Small intestine (tissue), 7 donors: Measurements from ENCODE around the gene ZBTB42. TPM values are rescaled to one million over a fixed set of nuclear protein-coding genes. Genes with fewer than 3 reads are reported as not detected.
"Not testable (repeated sequence)": the region's sequence is repeated elsewhere in the genome, so short reads cannot be mapped to it uniquely, and the experiment has no call there.

ENCODE experiments used
- DNase-seq, 2 donors: peaks; one replicate each; pipeline versions ENCODE4 v3.0.0 to v3.0.0-alpha.2; 2013
- FAIRE-seq: peaks from 2 replicates; lab custom pipeline; 2012; peaks lifted over from hg19 to GRCh38; lab: Jason Lieb, UNC
- H3K27ac ChIP-seq, 3 donors: one replicate each; pipeline ENCODE4 v1.5.1; 2013; ENCODE audit warnings: low read length in 2 of 3, mild to moderate bottlenecking in 2 of 3, control low read depth in 1 of 3, inconsistent platforms in 1 of 3, low read depth in 1 of 3, moderate library complexity in 1 of 3
- H3K27me3 ChIP-seq, 3 donors: one replicate each; pipeline ENCODE4 v1.6.1; 2013; ENCODE audit warnings: low read length in 3 of 3, inconsistent platforms in 1 of 3; ENCODE audit not compliant: control insufficient read depth in 3 of 3, insufficient read depth in 3 of 3
- H3K36me3 ChIP-seq, 3 donors: one replicate each; pipeline ENCODE4 v1.6.1; 2013; ENCODE audit warnings: low read length in 3 of 3, inconsistent platforms in 1 of 3, low read depth in 1 of 3, mild to moderate bottlenecking in 1 of 3, moderate library complexity in 1 of 3; ENCODE audit not compliant: control insufficient read depth in 3 of 3, insufficient read depth in 2 of 3
- H3K4me1 ChIP-seq, 3 donors: one replicate each; pipeline ENCODE4 v1.6.1; 2013; ENCODE audit warnings: low read length in 2 of 3, inconsistent platforms in 1 of 3, low read depth in 1 of 3, mild to moderate bottlenecking in 1 of 3, moderate library complexity in 1 of 3; ENCODE audit not compliant: control insufficient read depth in 3 of 3, insufficient read depth in 2 of 3
- H3K4me3 ChIP-seq, 3 donors: one replicate each; pipeline ENCODE4 v1.5.1; 2013; ENCODE audit warnings: low read length in 3 of 3, control low read depth in 1 of 3, inconsistent platforms in 1 of 3, low read depth in 1 of 3, mild to moderate bottlenecking in 1 of 3, moderate library complexity in 1 of 3
- H3K9me3 ChIP-seq, 2 donors: one replicate each; pipeline ENCODE4 v1.6.1; 2013; ENCODE audit warnings: low read depth in 1 of 2, low read length in 1 of 2; ENCODE audit not compliant: control insufficient read depth in 2 of 2, insufficient read depth in 1 of 2
- WGBS, 3 donors: extraction: QIAGEN DNeasy Blood & Tissue Kit; methylation state at CpG; one replicate each; pipeline ENCODE4 v1.1.7; 2013; 5-methylcytosine and 5-hydroxymethylcytosine counted together
- polyA plus RNA-seq, 4 donors: library from polyadenylated mRNA; stranded (reverse) in 3 of 4; unstranded in 1 of 4; fragments of 200-250 nt in 3 of 4; fragments of 120-200 nt in 1 of 4; gene quantifications; one replicate each; pipeline versions ENCODE4 v1.2.1 to v1.2.3, GENCODE V29; 2013
- donor health status: healthy with polysubstance abuse.
- donor health status: control.
- donor health status: control.
- donor health status: Bipolar disorder and iron deficiency.
- donor health status: healthy.

ZBTB42 gene
- polyA plus RNA-seq, 4 donors, result 2.7 to 6.6 (median 5.4) TPM

DNA sequence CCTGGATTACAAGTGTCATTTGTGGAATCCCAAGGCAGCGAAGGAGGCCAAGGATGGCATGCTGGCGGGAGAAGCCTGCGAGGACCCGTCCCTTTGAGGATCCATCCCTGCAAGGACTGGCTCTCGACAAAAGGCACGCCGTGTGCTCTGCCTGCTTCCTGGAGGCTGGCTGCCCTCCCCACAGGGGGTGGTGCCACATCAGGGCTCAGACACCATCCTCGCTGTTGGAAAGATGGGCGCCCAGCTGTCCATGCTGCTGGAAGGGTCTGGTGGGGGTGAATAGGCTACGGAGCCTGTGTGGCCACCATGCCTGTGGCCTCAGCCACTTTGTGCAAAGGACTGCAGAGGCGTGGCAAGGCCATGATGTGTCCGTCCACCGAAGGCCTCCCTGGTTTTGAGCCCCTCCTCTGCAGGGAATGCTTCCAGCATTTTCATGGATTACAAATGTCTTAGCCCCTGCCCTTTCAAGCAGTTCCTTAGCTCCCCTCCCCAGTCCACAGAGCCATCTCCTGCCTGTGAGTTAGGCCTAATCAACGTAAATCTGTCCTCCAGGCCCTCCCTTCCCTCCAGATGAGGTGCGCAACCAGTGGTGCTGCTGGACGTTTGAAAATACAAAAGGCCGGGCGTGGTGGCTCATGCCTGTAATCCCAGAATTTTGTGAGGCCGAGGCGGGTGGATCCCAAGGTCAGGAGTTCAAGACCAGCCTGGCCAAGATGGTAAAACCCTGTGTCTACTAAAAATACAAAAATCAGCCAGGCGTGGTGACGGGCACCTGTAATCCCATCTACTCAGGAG lies 22.1 kb downstream of the ZBTB42 start:
- FAIRE-seq (no peak), DNase-seq (no peak)
- H3K36me3 ChIP-seq, result no peaks in the 10 kb centered on the region
- H3K27me3 ChIP-seq, result peaks cover 0 to 16% (median 0%) of the 10 kb centered on the region in 3 donors
- 86 to 87% (median 87%) methylated on average over 22 of the region's 22 CpGs for WGBS, 3 donors
- no peak overlapping the region for H3K4me3 ChIP-seq
- peaks cover 0 to 16% (median 3%) of the 10 kb centered on the region in 3 donors for H3K4me1 ChIP-seq
- peaks cover 0 to 12% of the 10 kb centered on the region in 2 donors for H3K9me3 ChIP-seq
- H3K27ac ChIP-seq, result no peak overlapping the region

DNA sequence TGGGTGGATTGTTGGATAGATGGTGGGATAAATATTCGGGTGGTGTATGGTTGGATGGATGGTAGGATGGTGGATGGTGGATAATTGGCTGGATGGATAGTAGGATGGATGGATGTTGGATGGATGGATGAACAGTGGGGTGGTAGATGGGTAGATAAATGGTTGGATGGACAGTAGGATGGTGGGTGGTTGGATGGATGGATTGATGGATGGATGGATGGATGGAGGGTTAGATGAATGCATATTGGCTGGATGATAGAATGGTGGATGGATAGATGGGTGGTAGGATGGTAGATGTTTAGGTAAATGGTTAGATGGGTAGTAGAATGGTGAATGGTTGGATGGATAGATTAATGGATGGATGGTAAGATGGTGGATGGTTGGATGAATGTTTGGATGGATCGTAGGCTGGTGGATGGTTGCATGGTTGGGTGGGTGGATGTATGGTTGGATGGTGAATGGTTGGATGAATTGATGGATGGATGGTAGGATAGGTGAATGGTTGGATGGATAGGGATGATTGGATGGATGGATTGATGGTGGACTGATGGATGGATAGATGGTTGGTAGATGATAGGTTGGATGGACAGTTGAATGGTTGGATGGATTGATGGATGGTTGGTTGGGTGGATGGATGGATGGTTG lies 23.6 kb downstream of the ZBTB42 start:
- FAIRE-seq (no peak), DNase-seq (no peak)
- Histone ChIP-seq H3K27me3 (peaks cover 0 to 16% (median 0%) of the 10 kb centered on the region in 3 donors), H3K4me3 (no peak overlapping the region), H3K4me1 (peaks cover 0 to 17% (median 3%) of the 10 kb centered on the region in 3 donors), H3K36me3 (no peaks in the 10 kb centered on the region), H3K9me3 (peaks cover 0 to 8% of the 10 kb centered on the region in 2 donors), H3K27ac (no peak overlapping the region)
- WGBS, 3 donors, result 92 to 98% (median 97%) methylated on average over 2 of the region's 2 CpGs

DNA sequence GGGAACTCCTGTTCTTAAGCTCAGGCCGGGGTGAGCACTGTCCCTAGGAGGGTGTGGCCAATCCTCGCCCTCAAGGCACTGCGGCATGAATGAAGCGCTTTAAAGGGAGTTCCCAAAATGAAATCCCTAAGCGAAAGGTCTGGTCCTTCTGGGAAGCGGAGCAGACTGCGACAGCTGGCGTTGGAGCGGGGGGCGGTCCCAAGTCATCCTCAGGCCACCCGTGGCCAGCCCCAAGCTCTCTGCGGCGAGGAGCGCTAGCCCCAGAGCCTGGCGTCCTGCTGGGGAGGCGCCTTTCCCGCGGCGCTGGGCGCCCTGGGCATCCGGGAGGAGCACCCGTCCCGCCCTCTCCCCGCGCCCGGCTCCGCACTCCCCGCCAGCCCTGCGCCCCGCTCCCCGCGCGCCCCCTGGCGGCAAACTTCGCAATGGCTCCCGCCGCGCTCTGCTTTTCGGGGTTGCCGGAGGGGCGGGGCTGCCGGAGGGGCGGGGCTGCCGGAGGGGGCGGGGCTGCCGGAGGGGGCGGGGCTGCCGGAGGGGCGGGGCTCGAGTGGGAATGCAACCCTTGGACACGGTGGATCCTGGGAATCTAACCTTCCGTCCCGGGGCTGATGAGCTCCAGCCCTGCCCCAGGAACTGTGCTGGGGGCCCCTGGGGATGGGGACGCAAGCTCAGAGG lies 25.4 kb downstream of the ZBTB42 start:
- FAIRE-seq (no peak), DNase-seq (peak; percentile 83 to 92)
- Histone ChIP-seq H3K9me3 (peaks cover 0 to 8% of the 10 kb centered on the region in 2 donors), H3K4me3 (peak overlapping the region; percentile 35 to 68 (median 59)), H3K27me3 (peaks cover 0 to 16% (median 0%) of the 10 kb centered on the region in 3 donors), H3K36me3 (no peaks in the 10 kb centered on the region), H3K27ac (peak overlapping the region; percentile 49 to 79 (median 77)), H3K4me1 (peaks cover 0 to 11% (median 3%) of the 10 kb centered on the region in 3 donors)
- WGBS, 3 donors, result 0 to 1% (median 1%) methylated on average over 30 to 54 of the region's 54 CpGs

GRCh38 chr14:104826861-104827176 lies 25.9 kb downstream of the ZBTB42 start:
- Histone ChIP-seq H3K4me1 (peaks cover 0 to 11% (median 3%) of the 10 kb centered on the region in 3 donors), H3K9me3 (peaks cover 0 to 8% of the 10 kb centered on the region in 2 donors), H3K27me3 (peaks cover 0 to 16% (median 0%) of the 10 kb centered on the region in 3 donors), H3K27ac (peak overlapping the region in 2 of 3 donors; percentile 77 to 79), H3K4me3 (peak overlapping the region; percentile 35 to 68 (median 56)), H3K36me3 (no peaks in the 10 kb centered on the region)
- DNase-seq, result no peak
- FAIRE-seq, result no peak
- 0 to 4% (median 3%) methylated on average over 22 to 27 of the region's 27 CpGs for WGBS, 3 donors

DNA sequence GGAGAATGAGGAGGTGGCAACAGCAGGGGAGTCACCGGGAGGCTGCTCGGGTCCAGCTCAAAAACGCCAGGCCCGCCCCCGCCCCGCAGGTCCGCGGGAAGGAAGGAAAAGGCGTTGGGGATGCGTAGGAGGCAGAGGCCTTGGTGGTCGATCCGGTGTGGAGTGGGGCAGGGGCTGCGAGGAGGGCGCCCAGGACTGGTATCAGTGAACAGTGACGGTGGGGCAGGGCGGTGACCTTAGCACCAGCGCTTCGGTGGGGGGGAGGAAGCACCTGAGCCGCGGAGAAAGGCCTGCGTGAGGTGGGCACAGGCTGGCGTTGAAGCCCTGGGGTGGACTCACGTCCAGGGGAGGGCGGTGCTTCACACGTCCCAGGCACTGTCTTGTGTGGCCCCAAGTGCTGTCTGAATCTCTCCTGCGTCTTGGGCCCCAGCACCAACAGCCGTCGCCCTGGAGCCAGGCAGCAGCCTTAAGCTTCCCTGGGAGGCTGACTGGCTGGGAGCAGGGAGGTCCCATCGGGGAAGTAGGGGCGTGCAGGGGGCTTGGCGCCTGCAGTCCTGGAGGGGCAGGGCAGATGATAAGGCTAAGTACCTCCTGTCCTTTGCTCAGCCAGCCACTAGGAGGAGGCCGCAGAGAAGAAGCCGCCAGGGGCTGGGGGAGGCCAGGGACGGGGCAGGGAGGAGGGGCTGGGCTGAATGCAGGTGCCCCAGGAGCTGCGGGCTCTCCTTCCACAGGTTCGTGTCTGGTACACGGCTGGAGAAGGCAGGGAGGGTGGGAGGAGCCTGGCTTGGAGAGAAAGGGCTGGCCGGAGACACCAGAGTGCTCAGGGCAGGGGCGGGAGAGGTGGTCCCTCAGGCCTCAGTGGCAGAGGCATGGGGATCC lies 26.5 kb downstream of the ZBTB42 start:
- DNase-seq (peak; percentile 67 to 88), FAIRE-seq (no peak)
- peaks cover 0 to 8% of the 10 kb centered on the region in 2 donors for H3K9me3 ChIP-seq
- peak overlapping the region in 2 of 3 donors; percentile 56 to 68 for H3K4me3 ChIP-seq
- WGBS, 3 donors, result 2 to 7% (median 6%) methylated on average over 36 to 39 of the region's 39 CpGs
- no peaks in the 10 kb centered on the region for H3K36me3 ChIP-seq
- H3K27ac ChIP-seq, result peak overlapping the region in 2 of 3 donors; percentile 77 to 79
- H3K27me3 ChIP-seq, result peaks cover 0 to 16% (median 0%) of the 10 kb centered on the region in 3 donors
- peaks cover 0 to 11% (median 3%) of the 10 kb centered on the region in 3 donors for H3K4me1 ChIP-seq

- FAIRE-seq (no peak), DNase-seq (no peak)
- H3K36me3 ChIP-seq, result no peaks in the 10 kb centered on the region
- H3K27me3 ChIP-seq, result peaks cover 0 to 5% (median 0%) of the 10 kb centered on the region in 3 donors
- H3K9me3 ChIP-seq, result no peaks in the 10 kb centered on the region
- 71 to 79% (median 71%) methylated on average over 9 of the region's 9 CpGs for WGBS, 3 donors
- no peak overlapping the region for H3K27ac ChIP-seq
- peaks cover 0 to 9% (median 3%) of the 10 kb centered on the region in 3 donors for H3K4me1 ChIP-seq
- H3K4me3 ChIP-seq, result no peak overlapping the region
Measured at GRCh38 chr14:104830781-104831180, 29.9 kb downstream of the ZBTB42 start.

GRCh38 chr14:104836171-104836935 lies 35.5 kb downstream of the ZBTB42 start:
- not testable (repeated sequence) for H3K9me3 ChIP-seq, H3K4me1 ChIP-seq, FAIRE-seq, H3K36me3 ChIP-seq, H3K4me3 ChIP-seq, H3K27me3 ChIP-seq, DNase-seq, H3K27ac ChIP-seq
- 94 to 96% (median 96%) methylated on average over 32 to 39 of the region's 41 CpGs for WGBS, 3 donors
